ENCODE results near the gene PRELID2.

Gene PRELID2

GRCh38 chr5:145760660-145761059, 74.5 kb downstream of the PRELID2 start:
- no peaks in the 10 kb centered on the region for H3K9me2 ChIP-seq (replicated peaks; ENCODE audit: insufficient read depth, low read length)
- no peaks in the 10 kb centered on the region for H3K79me2 ChIP-seq (ENCODE audit: insufficient read depth, low read length)
- no peaks in the 10 kb centered on the region for H3K27me3 ChIP-seq (ENCODE audit: low read length)
- H3K9me3 ChIP-seq (ENCODE audit: insufficient read depth, low read length): no peaks in the 10 kb centered on the region
- H3F3A ChIP-seq (ENCODE audit: insufficient read depth): no peaks in the 10 kb centered on the region
- no peaks in the 10 kb centered on the region for H3K36me3 ChIP-seq (ENCODE audit: low read length)
- no peak overlapping the region for H3K4me2 ChIP-seq (ENCODE audit: low read depth, low read length, poor library complexity, severe bottlenecking)
- no peaks in the 10 kb centered on the region for H4K20me1 ChIP-seq (ENCODE audit: low read depth, low read length)
- TF ChIP-seq CTCF (IDR thresholded peaks at IDR 0.05; ENCODE audit: insufficient read depth, low read length, poor library complexity, severe bottlenecking) (no peak), EZH2phosphoT487 (conservative IDR thresholded peaks at IDR 0.05; ENCODE audit: low read length) (no peak)
- no peak overlapping the region for H3K4me3 ChIP-seq (ENCODE audit: insufficient read depth, low read length, poor library complexity, severe bottlenecking)
- H3K9ac ChIP-seq (ENCODE audit: low read length): no peak overlapping the region
- no peak overlapping the region for H2AFZ ChIP-seq (ENCODE audit: low read depth, low read length, severe bottlenecking)
- H3K27ac ChIP-seq (ENCODE audit: low read depth, low read length): no peak overlapping the region

GRCh38 chr5:145752947-145753346, 82.2 kb downstream of the PRELID2 start:
- Histone ChIP-seq H3K9ac (ENCODE audit: low read length) (no peak overlapping the region), H4K20me1 (ENCODE audit: low read depth, low read length) (no peaks in the 10 kb centered on the region), H2AFZ (ENCODE audit: low read depth, low read length, severe bottlenecking) (no peak overlapping the region), H3F3A (ENCODE audit: insufficient read depth) (no peaks in the 10 kb centered on the region), H3K9me2 (replicated peaks; ENCODE audit: insufficient read depth, low read length) (no peaks in the 10 kb centered on the region), H3K79me2 (ENCODE audit: insufficient read depth, low read length) (no peaks in the 10 kb centered on the region), H3K4me2 (ENCODE audit: low read depth, low read length, poor library complexity, severe bottlenecking) (no peak overlapping the region), H3K27me3 (ENCODE audit: low read length) (no peaks in the 10 kb centered on the region), H3K9me3 (ENCODE audit: insufficient read depth, low read length) (no peaks in the 10 kb centered on the region), H3K4me3 (ENCODE audit: insufficient read depth, low read length, poor library complexity, severe bottlenecking) (no peak overlapping the region), H3K36me3 (ENCODE audit: low read length) (no peaks in the 10 kb centered on the region), H3K27ac (ENCODE audit: low read depth, low read length) (no peak overlapping the region)
- no peak for TF ChIP-seq CTCF (IDR thresholded peaks at IDR 0.05; ENCODE audit: insufficient read depth, low read length, poor library complexity, severe bottlenecking)
- no peak for TF ChIP-seq EZH2phosphoT487 (conservative IDR thresholded peaks at IDR 0.05; ENCODE audit: low read length)

- Histone ChIP-seq H3K36me3 (ENCODE audit: low read length) (no peaks in the 10 kb centered on the region), H3K9ac (ENCODE audit: low read length) (no peak overlapping the region), H3K4me2 (ENCODE audit: low read depth, low read length, poor library complexity, severe bottlenecking) (no peak overlapping the region), H3K9me2 (replicated peaks; ENCODE audit: insufficient read depth, low read length) (no peaks in the 10 kb centered on the region), H4K20me1 (ENCODE audit: low read depth, low read length) (no peaks in the 10 kb centered on the region), H3K79me2 (ENCODE audit: insufficient read depth, low read length) (no peaks in the 10 kb centered on the region), H3K9me3 (ENCODE audit: insufficient read depth, low read length) (no peaks in the 10 kb centered on the region), H3F3A (ENCODE audit: insufficient read depth) (no peaks in the 10 kb centered on the region), H3K4me3 (ENCODE audit: insufficient read depth, low read length, poor library complexity, severe bottlenecking) (no peak overlapping the region), H3K27ac (ENCODE audit: low read depth, low read length) (no peak overlapping the region), H3K27me3 (ENCODE audit: low read length) (no peaks in the 10 kb centered on the region), H2AFZ (ENCODE audit: low read depth, low read length, severe bottlenecking) (no peak overlapping the region)
- TF ChIP-seq EZH2phosphoT487 (conservative IDR thresholded peaks at IDR 0.05; ENCODE audit: low read length) (no peak), CTCF (IDR thresholded peaks at IDR 0.05; ENCODE audit: insufficient read depth, low read length, poor library complexity, severe bottlenecking) (no peak)
Observed at GRCh38 chr5:145752534-145752933, 82.6 kb downstream of the PRELID2 start.

All from SU-DHL-6 (cell line).